HuH-7 (cell line): ENCODE data around the gene FGD3.
"Not testable (repeated sequence)": the region's sequence is repeated elsewhere in the genome, so short reads cannot be mapped to it uniquely, and the experiment has no call there.

Source experiments
- DNase-seq: peaks from one replicate; pipeline ENCODE4 v3.0.0; 2011; ENCODE audit warnings: low spot score

The FGD3 gene

DNA sequence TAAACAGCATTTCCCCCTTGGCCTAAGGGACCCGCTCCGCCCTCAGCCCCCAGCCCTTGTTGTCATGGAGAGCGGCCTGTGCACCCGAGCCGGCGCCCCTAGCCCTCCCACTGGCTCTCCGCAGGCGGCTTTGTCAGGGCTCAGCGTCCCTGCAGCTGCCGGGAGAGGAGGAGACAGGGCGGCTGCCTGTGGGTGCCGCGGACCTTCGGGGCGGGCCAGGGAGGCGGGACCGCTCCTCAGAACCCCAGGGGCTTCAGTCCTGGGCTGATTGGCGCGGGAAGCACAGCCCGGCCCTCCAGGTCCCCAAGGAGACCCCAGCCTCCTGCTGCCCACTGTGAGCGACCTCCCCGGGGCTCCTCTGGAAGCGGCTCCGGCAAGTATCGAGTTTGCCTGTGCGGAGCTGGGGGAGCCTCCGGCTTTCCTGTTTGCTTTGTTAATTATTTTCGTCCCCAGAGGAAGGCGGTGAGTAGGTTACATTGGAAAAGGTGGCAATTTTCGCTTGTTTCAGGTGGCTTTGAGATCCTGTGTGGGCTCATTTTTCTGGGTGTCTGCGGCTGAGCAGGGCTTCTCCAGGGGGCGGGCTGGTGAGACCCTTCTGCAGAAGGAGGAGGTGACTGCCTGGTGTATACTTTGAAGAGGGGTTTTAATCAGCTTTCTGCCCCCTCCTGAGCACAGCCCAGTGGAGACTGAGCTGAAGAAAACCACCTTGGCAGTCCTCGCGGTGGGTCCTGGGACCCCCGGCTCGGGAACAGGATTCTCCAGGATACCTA is at the start of gene FGD3:
Gene FGD3, plus strand, starts transcription at position 256 of the 770 bp plus-strand sequence. CDS start 28,734 bp downstream, outside the sequence.
- DNase-seq, result peak; percentile 55

DNA sequence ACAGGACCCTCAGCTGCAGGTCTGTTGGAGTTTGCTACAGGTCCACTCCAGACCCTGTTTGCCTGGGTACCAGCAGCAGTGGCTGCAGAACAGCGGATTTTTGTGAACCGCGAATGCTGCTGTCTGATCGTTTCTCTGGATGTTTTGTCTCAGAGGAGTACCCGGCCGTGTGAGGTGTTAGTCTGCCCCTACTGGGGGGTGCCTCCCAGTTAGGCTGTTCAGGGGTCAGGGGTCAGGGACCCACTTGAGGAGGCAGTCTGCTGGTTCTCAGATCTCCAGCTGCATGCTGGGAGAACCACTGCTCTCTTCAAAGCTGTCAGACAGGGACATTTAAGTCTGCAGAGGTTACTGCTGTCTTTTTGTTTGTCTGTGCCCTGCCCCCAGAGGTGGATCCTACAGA is 42.2 kb upstream of the FGD3 start:
- not testable (repeated sequence) for DNase-seq

GRCh38 chr9:92911511-92912475 is 35.5 kb upstream of the FGD3 start:
- DNase-seq, result peak; percentile 32

DNA sequence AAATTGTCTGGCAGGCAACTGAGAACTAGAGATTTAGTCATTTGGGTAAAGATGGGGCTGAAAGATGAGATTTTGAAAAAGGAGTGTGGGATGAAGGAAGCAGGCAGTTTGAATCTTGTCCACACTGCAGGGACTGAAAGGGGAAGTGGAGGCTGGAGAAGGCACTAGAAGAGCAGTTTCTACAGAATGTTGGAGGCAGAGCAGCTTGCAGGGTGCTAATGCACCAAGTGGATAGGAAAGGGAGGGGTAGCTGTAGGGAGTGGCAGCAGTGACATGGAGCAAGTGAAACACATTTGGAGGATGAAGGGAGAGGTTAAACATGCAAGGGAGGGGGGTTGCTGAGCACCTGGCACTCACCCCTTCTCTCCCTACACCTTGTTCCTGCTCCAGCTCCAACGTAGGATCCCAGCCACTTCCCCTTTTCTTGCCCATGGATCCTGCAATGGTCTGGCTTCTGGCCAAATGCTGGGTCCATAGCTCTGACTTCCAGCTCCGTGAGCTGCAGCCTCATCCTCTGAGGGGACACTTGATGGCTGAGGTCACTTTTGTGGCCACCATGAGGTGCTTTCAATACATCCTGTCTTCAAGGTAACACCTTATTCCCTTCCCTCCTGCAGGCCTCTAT is 30.0 kb upstream of the FGD3 start:
- no peak for DNase-seq

DNA sequence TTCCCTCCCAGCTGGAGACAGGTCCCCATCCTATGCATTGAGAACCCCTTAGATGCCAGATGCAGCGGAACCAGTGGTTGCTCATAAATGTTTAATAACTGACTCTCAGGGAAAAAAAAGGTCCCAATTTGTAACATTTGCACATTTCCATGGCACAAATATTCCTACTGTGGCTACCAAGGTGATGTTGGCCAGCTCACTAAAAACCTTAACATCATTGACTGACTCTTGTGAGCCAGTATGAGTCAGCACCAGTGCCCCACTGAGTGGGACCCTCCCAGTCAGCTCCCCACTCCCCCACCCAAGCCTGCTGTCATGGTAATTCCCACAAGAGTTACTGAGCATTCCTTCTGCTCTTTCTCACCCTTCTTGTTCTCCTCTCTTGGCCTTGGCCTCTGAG is 26.9 kb upstream of the FGD3 start:
- no peak for DNase-seq

GRCh38 chr9:92931606-92932005 is 15.7 kb upstream of the FGD3 start:
- no peak for DNase-seq

DNA sequence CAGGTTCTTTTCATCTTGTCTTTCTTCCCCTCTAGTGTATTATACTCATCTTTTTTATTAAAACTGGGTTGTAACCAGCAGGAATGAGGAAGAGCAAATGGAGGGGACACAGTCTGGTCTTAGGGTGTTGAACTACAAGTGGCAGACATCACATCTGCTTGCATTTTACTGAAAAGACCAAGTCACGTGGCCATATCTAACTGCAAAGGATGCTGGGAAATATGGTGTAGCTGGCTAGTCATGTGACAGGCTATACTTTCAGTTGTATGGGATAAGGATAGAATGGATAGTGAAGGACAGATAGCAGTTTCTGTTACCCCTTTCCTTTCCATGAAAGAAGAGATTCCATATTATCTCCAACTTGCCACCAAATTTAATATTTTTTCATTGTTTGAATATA is 13.0 kb upstream of the FGD3 start:
- DNase-seq, result no peak

DNA sequence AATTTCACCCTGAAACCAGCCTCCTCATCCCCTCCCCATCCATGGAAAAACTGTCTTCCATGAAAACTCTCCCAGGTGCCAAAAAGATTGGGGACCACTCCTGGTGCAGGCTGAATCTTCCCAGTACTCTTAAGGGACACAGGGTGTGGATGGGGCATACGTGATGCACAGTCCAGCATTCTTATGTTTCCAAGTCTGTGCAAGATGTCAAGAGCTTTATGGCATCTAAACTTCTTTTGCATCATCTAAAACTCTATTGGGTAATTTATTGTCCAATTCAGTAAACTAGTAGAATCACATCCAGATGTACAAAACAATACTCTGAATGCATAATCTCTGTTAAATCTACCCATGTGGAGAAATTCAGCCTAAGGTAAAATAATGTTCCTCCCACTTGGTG is 9.3 kb upstream of the FGD3 start:
- DNase-seq, result no peak

DNA sequence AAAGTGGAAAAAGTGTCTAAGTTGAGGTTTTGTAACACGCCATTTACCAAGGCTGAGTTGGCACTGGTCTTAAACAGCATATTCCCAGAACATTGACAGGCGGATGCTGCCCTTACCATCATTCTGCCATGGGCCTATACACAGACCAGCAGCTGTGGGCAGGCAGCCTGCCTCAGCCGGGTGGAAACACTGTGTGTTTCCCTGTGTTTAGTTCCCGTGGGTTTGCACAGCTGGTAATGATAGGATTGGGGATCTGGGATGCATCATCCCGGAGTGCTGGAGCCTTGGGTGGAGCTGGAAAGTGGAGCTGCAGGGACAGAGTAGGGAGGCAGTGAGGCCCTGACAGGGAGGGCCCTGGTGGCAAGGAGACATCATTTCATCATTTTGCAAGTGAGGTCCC is 5.5 kb upstream of the FGD3 start:
- DNase-seq, result no peak

DNA sequence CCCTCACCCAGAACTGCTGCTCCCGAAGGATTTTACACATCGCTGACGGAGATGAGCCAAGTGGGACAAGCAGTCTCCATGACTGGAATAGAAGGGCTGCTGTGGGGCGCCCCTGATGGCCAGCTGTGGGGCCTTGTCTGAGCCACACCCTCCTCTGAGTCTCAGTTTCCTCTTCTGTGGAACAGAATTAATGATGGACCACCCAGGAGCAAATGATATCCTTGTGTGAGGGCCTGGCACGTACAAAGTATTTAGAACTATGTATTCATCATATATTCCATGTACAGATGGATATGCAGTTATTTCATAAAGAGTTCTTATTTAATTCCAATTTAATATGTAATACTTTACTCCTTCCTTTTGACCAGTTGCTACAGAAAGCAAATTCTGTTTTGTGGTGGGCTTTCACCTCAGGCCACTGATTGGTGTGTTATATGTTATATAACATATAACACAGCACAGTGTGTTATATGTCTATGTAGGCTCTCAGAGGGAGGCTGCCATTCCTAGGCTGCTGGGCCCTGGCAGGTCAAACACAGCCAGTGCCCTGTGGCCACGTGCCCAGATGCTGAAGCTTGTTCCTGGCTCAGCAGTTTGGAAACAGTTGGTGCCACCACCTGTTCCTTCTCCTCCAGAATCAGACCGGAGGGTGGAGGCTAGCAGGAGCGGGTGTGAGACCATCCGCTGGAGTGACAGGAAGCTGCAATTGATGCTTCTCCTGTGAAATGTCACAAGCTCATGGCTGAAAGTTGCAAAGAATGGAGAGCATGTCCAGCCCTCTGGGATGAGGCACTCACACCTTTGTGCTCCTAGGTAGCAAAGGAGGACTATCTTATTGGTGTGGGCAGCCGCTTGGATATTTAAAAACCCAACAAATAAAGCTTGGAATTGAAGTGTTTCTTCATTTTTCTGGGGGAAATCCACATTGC is 4.4 kb upstream of the FGD3 start:
- no peak for DNase-seq

DNA sequence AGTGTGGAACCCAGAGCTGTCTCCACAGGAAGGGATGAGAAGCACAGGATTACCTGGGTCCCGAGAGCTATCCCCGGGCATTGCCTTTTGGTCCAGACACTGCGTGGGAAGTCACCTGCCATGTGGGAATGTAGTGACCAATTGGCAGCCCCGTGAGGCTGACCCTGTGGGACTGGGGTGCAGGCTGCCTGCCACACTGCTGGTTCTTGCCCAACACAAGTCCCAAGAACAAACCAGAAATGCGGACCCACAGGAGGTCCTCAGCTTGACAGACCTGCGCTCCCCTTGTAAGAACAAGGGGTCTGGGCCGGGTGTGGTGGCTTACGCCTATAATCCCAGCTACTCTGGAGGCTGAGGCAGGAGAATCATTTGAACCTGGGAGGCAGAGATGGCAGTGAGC is 2.4 kb upstream of the FGD3 start:
- no peak for DNase-seq

- no peak for DNase-seq
These were observed 1.5 kb upstream of the FGD3 start for GRCh38 chr9:92945796-92946195.

- no peak for DNase-seq
These were observed 763 bp downstream of the FGD3 start for GRCh38 chr9:92948038-92948534.

DNA sequence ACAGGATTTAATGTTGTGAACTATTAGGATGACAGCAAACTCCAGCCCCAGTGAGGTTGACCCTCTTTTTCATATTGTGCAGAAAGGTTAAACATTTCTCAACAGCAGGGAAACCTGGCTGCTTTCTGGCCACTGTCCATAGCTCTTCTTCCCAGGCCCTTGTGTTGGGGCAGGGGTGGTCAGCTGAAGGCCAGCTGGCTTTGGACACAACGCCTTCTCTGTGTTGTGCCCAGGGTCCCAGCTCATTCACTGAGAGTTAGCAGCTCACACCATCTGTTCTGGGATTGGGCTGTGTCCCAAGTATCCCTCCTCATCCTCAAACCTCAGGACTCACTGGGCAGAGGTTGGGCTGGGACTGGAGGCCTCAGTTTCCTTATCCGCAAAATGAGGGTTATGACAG is 1.3 kb downstream of the FGD3 start:
- no peak for DNase-seq

- DNase-seq, result no peak
These were observed 2.1 kb downstream of the FGD3 start for GRCh38 chr9:92949266-92949982.

- DNase-seq, result no peak
These were observed 3.1 kb downstream of the FGD3 start for GRCh38 chr9:92950359-92950955.

DNA sequence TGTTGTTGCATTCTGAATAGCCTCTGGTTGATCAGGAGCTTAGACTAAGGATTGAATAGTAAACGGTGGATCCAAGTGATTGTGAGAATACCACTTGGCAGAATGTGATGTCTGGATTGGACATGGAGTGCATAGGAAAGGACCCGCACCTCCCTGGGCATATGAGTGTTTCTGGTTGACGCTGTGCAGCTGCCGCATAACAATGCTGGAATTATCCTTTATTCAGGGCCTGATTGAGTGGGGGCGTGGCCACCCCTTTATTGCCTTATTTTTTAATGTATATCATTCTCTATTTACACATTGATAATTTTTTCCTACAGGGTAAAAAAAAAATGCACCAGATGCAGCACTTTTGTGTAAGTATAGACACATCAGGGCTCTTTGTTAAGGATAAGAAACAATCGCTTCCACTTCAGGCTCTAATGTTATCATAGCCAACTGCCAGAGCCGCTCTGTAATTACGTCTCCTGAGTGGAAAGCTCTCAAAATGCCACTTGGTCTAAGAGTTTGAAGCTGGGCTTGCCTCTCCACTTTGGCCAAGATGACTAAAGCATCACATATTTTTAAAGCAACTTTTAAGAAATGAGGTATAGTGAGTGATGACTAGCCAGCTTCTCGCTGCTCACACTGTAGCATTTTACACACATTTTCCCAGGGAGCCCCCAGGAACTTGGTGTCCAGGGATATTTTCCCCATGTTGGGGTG is 5.7 kb downstream of the FGD3 start:
- DNase-seq, result no peak

DNA sequence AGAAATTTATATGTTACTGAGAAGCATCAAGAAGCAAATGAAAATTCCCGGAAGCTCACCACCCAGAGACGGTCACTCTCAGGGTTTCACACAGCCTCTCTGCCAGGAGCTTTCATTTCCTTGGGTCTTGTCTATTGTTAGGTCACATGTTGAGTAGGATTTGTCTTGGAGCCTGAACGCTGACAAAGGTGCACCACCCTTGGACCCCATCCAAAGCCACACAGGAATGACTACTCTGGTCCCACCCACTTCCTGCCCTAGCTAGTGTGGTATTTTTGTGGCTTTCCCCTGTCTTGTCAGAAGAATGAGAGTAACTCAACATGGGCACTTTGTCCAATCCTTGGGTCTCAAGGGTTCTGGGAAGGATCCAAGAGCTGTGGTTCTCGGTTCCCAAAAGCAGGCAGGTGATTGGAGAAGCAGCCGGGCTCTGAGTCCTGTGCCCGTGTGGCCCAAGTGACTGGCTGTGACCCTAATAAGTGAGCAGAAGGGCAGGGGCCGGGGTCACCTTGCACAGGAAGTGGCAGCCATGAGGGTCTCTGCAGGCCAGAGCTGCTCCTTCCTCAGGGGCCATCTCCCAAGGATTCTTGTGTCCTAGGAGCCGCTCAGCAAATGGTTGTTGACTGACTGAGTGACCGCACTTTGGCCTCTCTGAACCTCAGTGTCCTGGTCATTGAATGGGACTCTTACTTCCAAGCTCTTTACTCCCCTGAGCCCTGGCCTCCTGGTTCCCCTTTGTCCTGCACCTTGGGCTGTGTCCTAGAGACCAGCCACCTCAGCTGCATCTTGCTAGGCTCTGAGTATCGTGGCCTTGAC is 6.9 kb downstream of the FGD3 start:
- no peak for DNase-seq

GRCh38 chr9:92954886-92955285 is 7.6 kb downstream of the FGD3 start:
- DNase-seq, result no peak
